Limb (tissue), 2 donors: ENCODE data around the gene C6orf132.
A peak's percentile ranks its signal among the peaks of the same experiment; 100 is the strongest.

Experiments used
- DNase-seq, 2 donors: peaks; one replicate each; pipeline ENCODE4 v3.0.0-alpha.2; 2016; ENCODE audit errors: extremely low spot score in 2 of 2

C6orf132 gene

GRCh38 chr6:42136508-42137193 is 5.8 kb downstream of the C6orf132 start:
- DNase-seq: peak in 1 of 2 donors; percentile 36

- DNase-seq: no peak
Measured at GRCh38 chr6:42135722-42136121, 6.7 kb downstream of the C6orf132 start.

- DNase-seq: no peak
Measured at GRCh38 chr6:42135161-42135560, 7.3 kb downstream of the C6orf132 start.

- no peak for DNase-seq
Measured at GRCh38 chr6:42133926-42134325, 8.5 kb downstream of the C6orf132 start.

- DNase-seq: no peak
Measured at GRCh38 chr6:42131531-42131930, 10.9 kb downstream of the C6orf132 start.

GRCh38 chr6:42129360-42129676 is 13.1 kb downstream of the C6orf132 start:
- no peak for DNase-seq

- DNase-seq: no peak
Measured at GRCh38 chr6:42128460-42129359, 13.7 kb downstream of the C6orf132 start.

- no peak for DNase-seq
Measured at GRCh38 chr6:42125663-42126062, 16.8 kb downstream of the C6orf132 start.

GRCh38 chr6:42125231-42125630 is 17.2 kb downstream of the C6orf132 start:
- no peak for DNase-seq

GRCh38 chr6:42124223-42124836 is 18.1 kb downstream of the C6orf132 start:
- no peak for DNase-seq

- DNase-seq: no peak
Measured at GRCh38 chr6:42123379-42124103, 18.9 kb downstream of the C6orf132 start.

- DNase-seq: no peak
Measured at GRCh38 chr6:42120895-42121865, 21.2 kb downstream of the C6orf132 start.

GRCh38 chr6:42118162-42119001 is 24.0 kb downstream of the C6orf132 start:
- no peak for DNase-seq

GRCh38 chr6:42117843-42118161 is 24.6 kb downstream of the C6orf132 start:
- DNase-seq: no peak

GRCh38 chr6:42113936-42114636 is 28.3 kb downstream of the C6orf132 start:
- DNase-seq: no peak

GRCh38 chr6:42112351-42112750 is 30.1 kb downstream of the C6orf132 start:
- DNase-seq: no peak

GRCh38 chr6:42110683-42111082 is 31.7 kb downstream of the C6orf132 start:
- no peak for DNase-seq

GRCh38 chr6:42108071-42108470 is 34.3 kb downstream of the C6orf132 start:
- DNase-seq: no peak
